Stimulated activated CD8-positive, alpha-beta memory T cell treated with anti-CD3 and anti-CD28 coated beads, Interleukin-12 subunit alpha, Interleukin-12 subunit beta, amount 100 ng/mL, for 4 hours (primary cell): Measurements from ENCODE around the gene SCIMP.
"Not testable (repeated sequence)": the region's sequence is repeated elsewhere in the genome, so short reads cannot be mapped to it uniquely, and the experiment has no call there.

Source experiments
- DNase-seq: peaks from one replicate; pipeline ENCODE4 v3.0.0-alpha.2; 2020; ENCODE audit warnings: low read depth

SCIMP gene

DNA sequence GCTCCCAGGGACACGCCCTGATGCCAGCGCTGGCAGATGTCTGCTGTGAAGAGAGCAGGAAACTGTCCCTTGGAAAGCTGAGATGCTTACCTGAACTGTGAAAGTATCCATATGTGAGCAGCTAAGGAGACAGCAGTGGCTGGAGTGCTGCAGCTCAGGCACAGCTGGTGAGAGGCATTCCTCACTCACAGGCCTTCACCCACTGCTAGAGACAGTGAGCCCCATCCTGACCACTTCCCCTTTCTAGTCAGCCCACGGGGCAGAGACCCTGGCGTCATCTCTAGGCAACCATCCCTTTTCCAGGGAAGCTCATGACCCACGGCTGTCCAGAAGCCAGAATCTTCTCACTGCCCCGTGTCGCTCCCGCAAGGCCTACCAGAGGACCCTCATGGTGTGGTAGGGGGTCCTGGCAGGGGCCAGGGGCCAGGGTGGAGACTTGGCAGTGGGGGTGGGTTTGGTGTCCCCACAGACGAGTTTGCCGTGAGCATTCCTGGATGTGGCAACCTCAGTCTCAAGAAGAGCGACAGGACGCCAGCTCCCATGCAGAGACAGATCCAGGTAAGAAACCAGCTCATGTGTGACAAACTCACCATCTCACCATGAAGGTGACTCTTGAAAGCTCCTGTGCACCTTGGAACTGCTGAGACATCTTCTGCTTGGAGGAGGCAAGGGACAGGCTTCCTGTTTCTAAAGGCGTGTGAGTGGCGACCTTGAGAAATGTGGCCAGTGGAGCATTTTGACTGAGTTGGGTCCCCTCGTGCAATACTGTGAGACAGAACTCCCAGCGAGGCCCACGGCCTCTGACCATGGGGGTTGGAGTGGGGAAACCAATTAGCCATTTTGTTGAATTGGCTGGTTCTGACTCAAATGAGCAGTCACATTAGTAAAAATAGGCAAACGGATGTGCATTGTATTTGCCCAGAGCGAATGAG, at the start of gene SCIMP:
Gene SCIMP, minus strand, starts transcription at position 216 of the 932 bp plus-strand sequence. Its CDS starts 105 bp downstream, at position 111.
- no peak for DNase-seq

DNA sequence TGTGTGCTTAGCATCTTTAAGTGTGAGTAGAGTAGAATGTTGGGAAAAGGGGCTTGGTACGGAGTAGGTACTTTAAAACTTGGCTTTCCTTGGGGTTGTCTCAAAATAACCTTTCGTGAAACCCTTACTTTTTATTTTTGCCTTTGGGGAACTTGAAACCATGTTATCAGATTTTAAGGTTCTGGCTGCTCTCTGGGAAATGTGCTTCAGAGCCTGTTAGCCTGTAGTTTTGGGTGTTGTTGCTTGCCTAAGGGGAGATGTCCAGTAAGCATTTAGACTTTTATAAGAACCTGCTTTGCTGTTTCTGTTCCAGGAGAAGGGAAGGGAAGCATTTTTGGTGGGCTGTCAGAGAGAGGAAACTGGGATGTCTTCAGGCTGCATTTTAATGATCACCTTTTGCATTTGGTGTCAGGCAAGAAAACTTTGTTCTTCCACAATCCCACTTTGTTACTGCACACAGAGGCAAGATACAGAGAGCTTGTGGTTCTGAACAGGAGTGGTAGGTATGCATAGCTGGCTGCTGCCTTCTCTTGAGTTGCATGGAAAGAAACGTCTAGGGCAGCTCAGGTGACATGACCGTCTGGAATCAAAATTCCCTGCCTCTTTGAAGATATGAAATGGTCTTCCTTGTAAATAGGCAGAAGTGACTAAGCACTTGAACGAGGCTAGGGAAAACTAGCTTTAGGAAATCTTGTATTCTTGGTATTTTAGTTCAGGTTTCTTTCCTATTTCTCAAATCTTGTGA, 49.1 kb upstream of the SCIMP start:
- DNase-seq, result no peak

DNA sequence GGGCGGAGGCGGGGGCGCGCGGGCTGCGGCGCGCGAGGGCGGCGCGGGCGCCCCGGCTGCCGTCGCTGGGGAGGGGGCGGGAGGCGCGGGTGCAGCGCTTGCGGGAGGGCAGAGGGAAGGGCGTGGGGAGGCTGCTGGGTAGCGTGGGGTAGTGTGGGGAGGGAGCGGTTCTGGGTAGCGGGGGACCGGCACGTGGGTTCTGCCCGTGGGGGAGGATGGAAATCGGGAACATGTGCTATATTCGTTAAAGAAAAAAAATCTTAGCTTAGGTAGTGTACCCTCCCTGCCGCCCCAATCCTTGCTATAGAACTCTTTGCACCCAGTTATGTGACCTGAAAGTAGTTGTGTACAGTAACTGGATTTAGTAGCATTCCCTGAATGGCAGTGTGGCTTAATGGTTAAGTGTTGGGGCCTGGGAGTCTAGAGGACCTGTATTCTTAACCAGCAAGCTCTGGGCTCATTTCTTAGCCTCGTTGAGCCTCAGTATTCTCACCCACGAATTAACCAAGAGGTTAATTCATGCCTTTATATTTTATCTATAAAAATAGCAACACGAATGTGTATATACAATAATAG, 48.1 kb upstream of the SCIMP start:
- DNase-seq, result peak; percentile 49

DNA sequence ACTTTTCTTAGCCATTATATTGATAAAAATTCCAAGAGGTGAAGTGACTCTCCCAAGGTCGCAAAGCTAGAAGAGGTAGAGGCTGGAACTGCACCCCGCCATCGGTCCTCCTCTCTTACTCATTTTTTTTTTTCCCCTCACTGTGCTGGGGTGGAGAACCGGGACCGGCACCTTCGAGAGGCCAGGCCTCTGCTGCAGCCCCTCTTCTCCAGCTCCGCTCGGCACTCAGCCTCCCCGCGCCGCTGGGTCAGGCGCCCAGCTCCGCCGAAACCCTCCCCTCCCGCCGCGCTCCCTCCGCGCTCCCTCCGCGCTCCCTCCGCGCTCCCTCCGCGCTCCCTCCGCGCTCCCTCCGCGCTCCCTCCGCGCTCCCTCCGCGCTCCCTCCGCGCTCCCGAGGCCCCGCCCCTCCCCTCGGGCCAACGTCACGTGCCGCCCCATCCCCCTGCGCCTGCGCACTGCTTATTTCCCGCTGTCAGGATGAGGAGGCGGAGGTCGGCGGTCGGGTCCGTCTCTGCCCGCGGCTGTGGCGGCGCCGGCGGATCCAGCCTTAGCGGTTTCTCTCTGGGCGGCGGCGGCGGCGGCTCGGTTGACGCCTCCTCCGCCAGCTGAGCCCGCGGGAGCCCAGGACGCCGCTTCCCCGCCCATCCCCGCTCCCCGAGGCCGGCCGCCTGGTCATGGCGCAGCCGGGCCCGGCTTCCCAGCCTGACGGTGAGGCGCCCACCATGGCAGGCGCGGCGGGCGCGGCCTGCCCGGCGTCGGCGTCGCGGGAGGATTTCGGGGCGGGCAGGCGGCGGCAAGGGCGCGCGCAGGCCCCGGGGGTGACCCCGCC, 47.4 kb upstream of the SCIMP start, which contains the start of gene RABEP1:
Gene RABEP1, plus strand, starts transcription at position 471 of the 828 bp plus-strand sequence. Its CDS starts 203 bp downstream, at position 674.
- DNase-seq, result peak; percentile 91

DNA sequence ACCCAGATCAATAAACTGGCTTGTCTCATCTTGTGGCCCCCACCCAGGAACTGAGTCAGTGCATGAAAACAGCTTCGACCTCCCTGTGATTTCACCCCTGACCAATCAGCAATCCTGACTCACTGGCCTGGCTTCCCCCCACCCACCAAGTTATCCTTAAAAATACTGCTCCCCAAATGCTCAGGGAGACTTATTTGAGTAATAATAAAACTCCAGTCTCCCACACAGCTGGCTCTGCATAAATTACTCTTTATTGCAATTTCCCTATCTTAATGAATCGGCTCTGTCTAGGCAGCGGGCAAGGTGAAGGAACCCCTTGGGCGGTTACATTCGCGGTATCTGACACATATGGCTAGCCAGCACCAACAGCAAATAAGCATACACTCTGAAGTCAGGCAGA, 37.7 kb upstream of the SCIMP start:
- DNase-seq, result no peak

DNA sequence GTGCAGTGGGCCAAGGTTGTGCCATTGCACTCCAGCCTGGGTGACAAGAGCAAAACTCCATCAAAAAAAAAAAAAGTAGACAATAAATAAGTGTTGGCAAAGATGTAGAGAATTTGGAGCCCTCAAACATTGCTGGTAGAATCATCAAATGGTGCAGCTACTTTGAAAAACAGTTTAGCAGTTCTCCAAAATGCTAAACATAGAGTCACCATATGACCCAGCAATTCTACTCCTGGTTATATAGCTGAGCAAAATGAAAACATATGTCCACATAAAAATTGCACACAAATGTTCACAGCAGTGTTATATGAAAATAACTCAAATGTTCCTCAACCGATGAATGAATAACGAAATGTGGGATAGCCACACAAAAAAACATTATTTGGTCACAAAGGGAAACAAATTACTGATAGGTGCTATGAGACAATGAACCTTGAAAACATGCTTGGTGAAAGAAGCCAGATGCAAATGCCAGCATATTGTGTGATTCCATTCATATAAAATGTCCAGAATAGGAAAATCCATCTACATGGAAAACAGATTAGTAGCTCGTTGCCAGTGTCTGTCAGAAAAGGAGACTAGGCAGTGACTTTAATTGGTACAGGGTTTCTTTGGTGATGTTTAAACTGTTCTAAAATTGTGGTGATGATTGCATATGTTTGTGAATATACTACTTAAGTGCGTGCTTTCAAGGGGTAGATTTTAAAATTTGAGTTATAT, 34.7 kb upstream of the SCIMP start:
- no peak for DNase-seq

DNA sequence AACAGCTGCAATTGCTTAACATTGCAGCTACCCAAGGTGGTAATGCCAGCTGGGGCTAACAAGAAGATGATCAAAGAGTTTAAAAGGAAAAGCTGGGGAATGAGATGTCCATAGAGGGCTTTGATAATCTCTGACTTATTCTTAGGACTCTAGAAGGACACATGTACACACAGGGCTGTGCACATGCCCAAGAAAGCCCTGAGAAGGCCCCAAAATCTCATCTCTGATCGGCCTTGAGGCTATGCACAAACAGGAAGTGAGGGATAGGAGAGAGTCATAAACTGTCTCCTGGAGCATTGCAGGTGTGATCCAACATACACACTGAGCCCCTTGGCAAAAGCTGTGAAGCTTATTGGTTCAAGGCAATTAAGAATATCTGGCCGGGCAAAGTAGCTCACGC, 30.2 kb upstream of the SCIMP start:
- no peak for DNase-seq

DNA sequence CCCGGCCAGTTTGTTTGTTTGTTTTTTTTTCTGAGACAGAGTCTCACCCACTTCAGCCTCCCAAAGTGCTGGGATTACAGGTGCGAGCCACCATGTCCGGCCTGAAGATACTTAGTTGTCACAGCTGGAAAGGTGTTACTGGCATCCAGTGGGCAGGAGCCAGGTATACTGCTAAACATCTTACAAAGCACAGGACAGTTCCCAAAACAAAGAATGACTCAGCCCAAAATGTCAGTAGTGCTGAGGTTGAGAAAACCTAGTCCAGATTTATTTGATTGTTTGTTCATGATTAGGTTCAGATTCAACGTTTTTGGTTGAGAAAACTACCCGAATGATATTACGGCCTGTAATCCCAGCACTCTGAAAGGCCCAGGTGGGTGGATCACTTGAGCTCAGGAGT, 28.8 kb upstream of the SCIMP start:
- DNase-seq, result no peak

DNA sequence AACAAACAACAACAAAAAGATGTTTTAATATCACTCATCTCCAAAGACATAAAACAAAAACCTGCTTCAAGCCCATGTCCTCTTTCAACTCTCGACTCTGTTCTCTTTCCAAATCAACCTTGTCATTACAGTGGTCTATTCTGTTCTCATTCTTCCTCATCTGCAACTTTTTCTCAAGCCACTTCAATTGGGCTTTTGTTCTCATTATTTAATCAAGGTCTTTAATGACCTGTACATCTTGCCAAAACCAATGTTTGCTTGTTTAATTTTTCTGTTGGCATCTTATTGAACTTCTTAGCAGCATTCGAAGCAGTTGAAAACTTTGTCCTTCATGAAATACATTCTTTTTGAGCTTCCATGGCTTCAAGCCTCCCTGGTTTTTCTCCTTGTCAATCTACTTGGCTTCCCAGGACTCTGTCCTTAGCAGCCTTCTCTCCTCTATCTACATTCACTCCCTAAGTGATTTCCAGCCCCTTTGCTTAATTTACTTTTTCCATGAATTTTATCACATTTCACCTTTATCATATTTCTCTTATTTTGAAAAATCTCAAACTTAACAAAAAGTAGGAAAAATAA, 27.8 kb upstream of the SCIMP start:
- DNase-seq, result no peak

DNA sequence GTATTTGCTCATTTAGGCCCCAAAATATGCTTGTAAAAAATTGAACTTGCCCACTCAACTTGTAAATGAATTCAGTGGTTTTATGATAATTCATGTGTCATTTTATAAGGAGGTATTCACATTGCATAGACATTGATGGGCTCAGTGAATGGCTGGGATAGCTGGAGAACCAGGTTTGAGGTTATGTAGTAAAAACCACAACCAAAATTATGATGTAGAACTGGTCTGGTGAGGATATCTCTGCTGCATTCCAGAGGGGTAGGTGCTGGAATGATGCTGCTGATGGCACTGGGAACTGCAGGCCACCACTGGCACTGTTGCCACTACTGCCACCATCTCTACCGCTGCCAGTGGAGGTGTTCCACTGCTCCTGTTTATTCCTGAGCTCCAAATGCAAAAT, 25.9 kb upstream of the SCIMP start:
- DNase-seq, result no peak

DNA sequence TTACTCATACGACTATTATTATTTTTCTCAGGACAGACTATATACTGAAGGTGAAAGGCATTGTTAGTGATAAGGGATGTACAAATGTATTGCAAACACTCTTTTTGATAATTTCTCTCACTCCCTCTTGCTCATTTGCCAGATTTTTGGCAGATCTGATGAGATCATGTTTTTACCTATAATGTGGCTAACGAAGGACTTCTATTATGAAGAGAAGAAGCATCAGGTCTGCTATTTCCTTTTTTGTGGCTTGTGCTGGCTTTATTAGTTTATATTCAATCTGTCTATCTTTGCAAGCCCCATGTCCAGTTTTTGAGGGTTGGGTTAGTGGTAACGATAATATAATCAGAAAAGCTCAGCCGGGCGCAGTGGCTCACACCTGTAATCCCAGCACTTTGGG, 22.5 kb upstream of the SCIMP start:
- DNase-seq, result no peak

DNA sequence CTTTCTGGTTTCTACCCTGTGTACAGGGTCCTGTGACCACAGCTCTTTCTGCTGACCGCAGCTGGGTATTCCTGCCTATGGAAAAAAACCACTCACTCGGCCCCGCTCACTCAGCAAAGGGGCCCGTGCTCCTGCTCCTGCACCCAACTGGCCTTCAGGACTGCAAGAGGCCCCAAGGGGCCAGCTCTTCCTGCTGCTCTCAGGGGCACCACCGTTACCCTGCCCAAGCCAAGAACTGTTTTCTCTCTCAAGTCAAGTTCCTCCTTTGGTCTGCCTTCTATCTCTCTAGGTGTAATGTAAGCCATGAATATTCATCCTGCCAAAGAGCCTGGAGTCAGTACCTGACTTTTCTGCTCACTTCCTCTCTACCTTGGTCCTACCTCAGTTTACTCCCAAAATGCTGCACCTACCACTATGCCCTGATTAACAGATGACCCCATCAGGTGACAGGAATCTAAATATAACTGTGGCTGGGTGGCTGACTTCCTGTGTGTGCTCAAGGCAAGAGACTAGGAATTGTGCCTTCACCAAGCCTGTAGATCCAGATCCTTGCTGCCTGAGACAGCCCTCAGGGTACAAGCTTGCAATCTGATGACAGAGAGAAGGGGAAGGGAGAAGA, 20.4 kb upstream of the SCIMP start:
- DNase-seq, result no peak

DNA sequence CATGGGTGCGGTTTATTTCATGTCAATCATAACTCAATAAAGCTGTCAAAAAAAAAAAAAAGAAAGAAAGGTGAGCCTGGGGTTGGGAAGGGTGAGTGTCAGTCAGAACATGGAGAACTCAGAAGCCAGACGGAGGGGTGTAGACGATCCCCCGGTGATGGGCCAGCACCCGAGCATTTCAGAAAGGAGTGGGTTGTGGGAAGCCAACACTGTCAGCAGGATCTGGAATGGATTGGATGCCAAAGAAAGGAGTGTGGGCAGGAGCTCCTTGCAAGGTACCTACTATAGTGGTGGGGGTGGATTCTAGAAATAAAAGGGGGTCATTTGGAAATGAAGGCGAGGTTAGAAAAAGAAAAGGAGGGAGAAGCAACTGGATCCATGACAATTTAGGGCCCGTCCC, 19.8 kb upstream of the SCIMP start:
- no peak for DNase-seq

DNA sequence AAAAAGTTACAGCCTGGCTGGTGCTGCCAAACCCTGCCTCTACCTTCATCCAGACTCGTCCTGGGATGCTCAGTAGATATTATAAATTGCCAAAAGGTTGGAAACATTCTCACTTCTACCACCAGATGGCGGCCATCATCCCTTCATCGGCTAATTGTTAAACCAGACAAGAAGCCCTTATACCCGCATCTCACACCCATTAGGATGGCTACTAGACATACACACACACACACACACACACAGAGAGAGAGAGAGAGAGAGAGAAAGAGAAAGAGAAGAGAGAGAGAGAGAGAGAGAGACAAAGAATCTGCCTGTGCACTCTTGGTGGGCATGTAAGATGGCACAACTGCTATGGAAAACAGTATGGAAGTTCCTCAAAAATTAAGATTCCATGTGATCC, 15.0 kb upstream of the SCIMP start:
- no peak for DNase-seq

DNA sequence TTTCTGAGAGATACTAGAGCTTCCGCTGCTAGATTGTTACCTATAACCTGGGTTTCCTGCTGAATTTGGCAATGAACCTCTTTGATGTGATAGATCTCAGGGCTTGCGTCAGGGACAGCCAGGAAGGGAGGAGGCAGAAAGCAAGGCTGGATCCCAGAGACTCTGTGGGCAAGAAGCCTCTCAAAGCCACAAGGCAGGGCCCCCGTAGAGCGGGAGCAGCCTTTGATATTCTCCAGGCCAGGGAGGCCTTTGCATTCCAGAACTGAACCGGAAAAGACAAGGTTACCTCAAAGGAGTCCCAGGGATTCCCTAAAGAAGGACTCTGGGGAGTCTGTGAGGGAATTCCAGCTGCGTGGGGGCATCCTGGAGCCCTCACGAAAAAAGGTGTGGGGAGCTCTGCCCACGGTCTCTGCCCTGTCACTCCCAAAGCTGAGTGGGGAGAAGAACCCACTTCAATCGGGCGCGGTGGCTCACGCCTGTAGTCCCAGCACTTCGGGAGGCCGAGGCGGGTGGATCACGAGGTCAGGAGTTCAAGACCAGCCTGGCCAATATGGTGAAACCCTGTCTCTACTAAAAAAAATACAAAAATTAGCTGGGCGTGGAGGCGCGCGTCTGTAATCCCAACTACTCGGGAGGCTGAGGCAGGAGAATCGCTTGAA, 14.3 kb upstream of the SCIMP start:
- DNase-seq, result no peak

DNA sequence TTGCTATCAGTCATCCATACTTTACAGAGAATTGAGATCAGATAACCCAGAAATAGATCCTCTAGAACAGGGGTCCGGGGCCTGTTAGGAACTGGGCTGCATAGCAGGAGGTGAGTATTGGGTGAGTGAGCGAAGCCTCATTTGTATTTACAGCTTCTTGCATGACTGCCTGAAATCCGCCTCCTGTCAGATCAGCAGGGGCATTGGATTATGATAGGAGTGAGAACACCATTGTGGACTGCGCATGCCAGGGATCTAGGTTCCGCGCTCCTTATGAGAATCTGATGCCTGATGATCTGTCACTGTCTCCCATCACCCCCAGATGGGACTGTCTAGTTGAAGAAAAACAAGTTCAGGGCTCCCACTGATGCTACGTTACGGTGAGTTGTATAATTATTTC, 13.0 kb upstream of the SCIMP start:
- no peak for DNase-seq

DNA sequence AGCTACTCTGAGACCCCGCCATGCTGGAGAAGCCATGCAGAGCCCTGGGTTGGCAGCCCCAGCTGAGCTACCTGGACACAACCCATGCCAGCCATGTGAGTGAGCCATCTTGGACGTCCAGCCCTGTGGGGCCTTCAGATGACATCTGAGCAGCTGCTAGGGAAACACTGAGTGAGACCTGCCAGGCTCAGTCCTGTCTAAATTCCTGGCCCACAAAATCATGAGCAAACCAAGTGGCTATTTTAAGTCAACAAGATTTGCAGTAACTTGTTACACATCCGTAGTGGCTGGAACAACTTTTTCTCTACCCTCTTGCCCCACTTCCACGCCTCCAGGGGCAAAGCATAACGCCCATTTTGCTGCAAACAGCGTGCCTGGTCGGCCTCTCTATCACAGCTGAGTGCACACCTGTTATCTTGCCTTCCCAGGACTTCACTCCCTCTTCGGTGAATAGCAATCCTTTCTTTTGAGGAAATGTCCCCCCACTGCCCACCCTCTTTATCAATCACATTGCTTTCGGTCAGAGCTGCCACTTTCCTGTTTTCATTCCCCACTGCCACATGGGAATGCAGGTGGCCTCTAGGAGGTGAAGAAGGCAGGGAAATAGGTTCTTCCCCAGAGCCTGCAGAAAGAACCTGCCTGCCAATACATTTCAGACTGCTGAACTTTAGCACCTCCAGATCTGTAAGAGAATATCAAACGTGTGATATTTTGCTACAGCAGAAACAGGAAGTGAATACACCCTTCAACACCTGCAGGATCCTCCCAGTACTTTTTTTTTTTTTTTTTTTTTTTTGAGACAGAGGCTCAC, 7.4 kb upstream of the SCIMP start:
- no peak for DNase-seq

DNA sequence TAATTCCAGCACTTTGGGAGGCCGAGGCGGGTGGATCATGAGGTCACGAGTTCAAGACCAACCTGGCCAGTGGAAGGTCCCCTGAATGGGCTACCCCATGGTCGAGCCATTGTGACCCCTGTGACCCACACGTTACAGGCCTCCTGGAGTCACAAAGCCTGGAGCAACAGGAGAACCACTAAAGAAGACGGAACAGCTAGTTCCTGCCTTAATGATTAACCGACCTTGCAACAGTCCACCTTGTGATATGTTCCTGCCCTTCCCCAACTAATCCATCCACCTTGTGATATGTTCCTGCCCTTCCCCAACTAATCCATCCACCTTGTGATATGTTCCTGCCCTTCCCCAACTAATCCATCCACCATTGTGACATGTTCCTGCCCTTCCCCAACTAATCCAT, 5.1 kb upstream of the SCIMP start:
- not testable (repeated sequence) for DNase-seq

DNA sequence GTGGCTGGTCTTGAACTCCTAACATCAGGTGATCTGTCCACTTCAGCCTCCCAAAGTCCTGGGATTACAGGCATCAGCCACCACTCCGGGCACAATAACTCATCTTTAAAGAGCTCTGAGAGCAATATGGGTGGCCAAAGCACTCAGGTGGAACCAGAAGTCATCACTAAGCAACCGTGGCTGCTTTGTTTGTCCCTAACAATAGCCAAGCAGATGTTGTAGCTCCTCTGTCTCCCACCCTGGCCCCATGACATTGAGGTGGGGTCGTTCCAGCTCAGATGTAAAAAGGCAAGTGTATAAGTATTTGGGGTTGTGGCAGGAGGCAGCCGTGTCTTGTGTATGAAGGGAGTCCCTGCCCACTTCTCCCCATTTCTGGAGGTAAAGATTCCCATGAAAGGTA, 3.7 kb upstream of the SCIMP start:
- DNase-seq, result no peak
